GM23248 (cell line): ENCODE results near the gene NEURL4. TPM values are rescaled to one million over a fixed set of nuclear protein-coding genes. Genes with fewer than 3 reads are reported as not detected.

Experiments
- DNase-seq: peaks from one replicate; pipeline ENCODE4 v3.0.0-alpha.2; 2015
- H2AFZ ChIP-seq: fragments of 200-600 bp; sonication (generic); 2 replicates; pipeline ENCODE4 v1.6.1; 2016; ENCODE audit warnings: antibody characterized with exemption
- H3F3A ChIP-seq: fragments of 200-600 bp; sonication (generic); 2 replicates; pipeline ENCODE4 v1.6.1; 2016; ENCODE audit warnings: mild to moderate bottlenecking, antibody characterized with exemption, mixed run types; ENCODE audit not compliant: insufficient read depth
- H3K27ac ChIP-seq: fragments of 200-600 bp; sonication (generic); 2 replicates; pipeline ENCODE4 v1.5.1; 2016; ENCODE audit warnings: mild to moderate bottlenecking
- H3K27me3 ChIP-seq: fragments of 200-600 bp; sonication (generic); replicated peaks from 2 replicates; pipeline ENCODE4 v1.6.1; 2016; ENCODE audit warnings: mild to moderate bottlenecking; ENCODE audit not compliant: insufficient read depth
- H3K36me3 ChIP-seq: fragments of 200-600 bp; sonication (generic); 2 replicates; pipeline ENCODE4 v1.6.1; 2016; ENCODE audit warnings: low read depth, mild to moderate bottlenecking
- H3K4me1 ChIP-seq: fragments of 200-600 bp; sonication (generic); 2 replicates; pipeline ENCODE4 v1.6.1; 2016; ENCODE audit warnings: mild to moderate bottlenecking; ENCODE audit not compliant: insufficient read depth
- H3K4me2 ChIP-seq: fragments of 200-600 bp; sonication (generic); one replicate; pipeline ENCODE4 v1.6.1; 2016; ENCODE audit warnings: mild to moderate bottlenecking; ENCODE audit not compliant: unreplicated experiment
- H3K4me3 ChIP-seq: fragments of 200-600 bp; sonication (generic); 2 replicates; pipeline ENCODE4 v1.5.1; 2016; ENCODE audit warnings: mild to moderate bottlenecking
- H3K79me2 ChIP-seq: fragments of 200-600 bp; sonication (generic); 2 replicates; pipeline ENCODE4 v1.6.1; 2016; ENCODE audit warnings: mild to moderate bottlenecking; ENCODE audit not compliant: insufficient read depth
- H3K9ac ChIP-seq: fragments of 200-600 bp; sonication (generic); 2 replicates; pipeline ENCODE4 v1.6.1; 2016; ENCODE audit warnings: mild to moderate bottlenecking
- H3K9me2 ChIP-seq: fragments of 200-600 bp; sonication (generic); 2 replicates; pipeline ENCODE4 v1.6.1; 2016; ENCODE audit warnings: mixed run types, mild to moderate bottlenecking, moderate library complexity; ENCODE audit not compliant: insufficient read depth
- H3K9me3 ChIP-seq: fragments of 200-600 bp; sonication (generic); one replicate; pipeline ENCODE4 v1.6.1; 2017; ENCODE audit warnings: low read depth
- H4K20me1 ChIP-seq: fragments of 200-600 bp; sonication (generic); 2 replicates; pipeline ENCODE4 v1.6.0; 2016; ENCODE audit not compliant: insufficient read depth
- EZH2 ChIP-seq: fragments of 200-600 bp; sonication (generic); IDR thresholded peaks from 2 replicates; pipeline ENCODE4 v1.6.1; 2018; ENCODE audit warnings: antibody characterized with exemption, mild to moderate bottlenecking; ENCODE audit not compliant: insufficient read depth, poor library complexity, severe bottlenecking
- EZH2phosphoT487 ChIP-seq: fragments of 200-600 bp; sonication (generic); IDR thresholded peaks from 2 replicates; pipeline ENCODE4 v1.6.1; 2018; ENCODE audit warnings: antibody characterized with exemption, moderate library complexity, mild to moderate bottlenecking, low read depth; ENCODE audit not compliant: insufficient read depth
- WGBS, 2 experiments: methylation state at CpG; one replicate each; pipeline ENCODE4 v1.1.6; 2015 to 2017; ENCODE audit warnings: low lambda C conversion rate in 2 of 2, low coverage in 1 of 2; ENCODE audit errors: missing lambda C conversion rate in 2 of 2; 5-methylcytosine and 5-hydroxymethylcytosine counted together
- in situ Hi-C: fragments of 300-500 bp; cut with MboI; formaldehyde crosslinking; loops from 2 replicates; pipeline ENCODE4 v1.15.0; 2020
- polyA plus RNA-seq: library from polyadenylated mRNA; unstranded; fragments of >200 nt; fragmentation: Nextera tagmentation; extraction: Ambion mirVana; gene quantifications from 2 replicates; pipeline ENCODE4 v1.2.1, GENCODE V29; 2016
- total RNA-seq: library from RNA; depleted of rRNA; stranded (reverse); fragments of >200 nt; shearing (Covaris generic); gene quantifications from 2 replicates; pipeline ENCODE4 v1.2.3, GENCODE V29; 2014

The NEURL4 gene
- total and polyA plus RNA-seq, 2 experiments from 2014 or later, result 2.0 to 12.8 TPM

- H2AFZ ChIP-seq, result no peak overlapping the region
- peak overlapping the region; percentile 80 for H3K9ac ChIP-seq
- peaks cover 7% of the 10 kb centered on the region; the same call in 1 of the 2 replicates for H3K36me3 ChIP-seq
- no peaks in the 10 kb centered on the region for H3F3A ChIP-seq
- H3K4me1 ChIP-seq, result peaks cover 7% of the 10 kb centered on the region; the same call in 1 of the 2 replicates
- peak overlapping the region; percentile 83 for H3K4me3 ChIP-seq
- TF ChIP-seq EZH2 (no peak), EZH2phosphoT487 (no peak)
- H3K9me2 ChIP-seq, result no peaks in the 10 kb centered on the region
- peak overlapping the region; percentile 88 for H3K4me2 ChIP-seq
- WGBS, 2 experiments, result 56 to 67% methylated on average over 1 of the region's 1 CpG
- H3K27me3 ChIP-seq, result no peaks in the 10 kb centered on the region
- no peaks in the 10 kb centered on the region for H3K9me3 ChIP-seq
- H4K20me1 ChIP-seq, result no peaks in the 10 kb centered on the region
- DNase-seq, result no peak
- in situ Hi-C loops, result no loop called here
- H3K79me2 ChIP-seq, result peaks cover 21% of the 10 kb centered on the region
- H3K27ac ChIP-seq, result no peak overlapping the region
These were observed 1.1 kb downstream of the NEURL4 start for GRCh38 chr17:7328009-7328408.

- in situ Hi-C loops, result no loop called here
These were observed 1.6 kb downstream of the NEURL4 start for GRCh38 chr17:7327501-7327900.

GRCh38 chr17:7327056-7327455 lies 2.1 kb downstream of the NEURL4 start:
- Histone ChIP-seq H3K9ac (no peak overlapping the region), H3K36me3 (peaks cover 7% of the 10 kb centered on the region; the same call in 1 of the 2 replicates), H2AFZ (no peak overlapping the region), H3F3A (no peaks in the 10 kb centered on the region), H3K4me1 (peaks cover 7% of the 10 kb centered on the region; the same call in 1 of the 2 replicates), H3K9me3 (no peaks in the 10 kb centered on the region), H3K27ac (no peak overlapping the region), H4K20me1 (no peaks in the 10 kb centered on the region), H3K79me2 (peaks cover 21% of the 10 kb centered on the region), H3K9me2 (no peaks in the 10 kb centered on the region), H3K4me2 (no peak overlapping the region), H3K27me3 (no peaks in the 10 kb centered on the region), H3K4me3 (no peak overlapping the region)
- no peak for DNase-seq
- WGBS, 2 experiments, result 92 to 95% methylated on average over 7 of the region's 7 CpGs
- TF ChIP-seq EZH2phosphoT487 (no peak), EZH2 (no peak)
- in situ Hi-C loops, result no loop called here

More at GRCh38 chr17:7327501-7327900, 1.6 kb downstream of the NEURL4 start:
- H3K9me3 ChIP-seq, result no peaks in the 10 kb centered on the region
- H3K4me1 ChIP-seq, result peaks cover 7% of the 10 kb centered on the region; the same call in 1 of the 2 replicates
- 85 to 89% methylated on average over 17 of the region's 17 CpGs for WGBS, 2 experiments
- H3K79me2 ChIP-seq, result peaks cover 21% of the 10 kb centered on the region
- no peak overlapping the region for H3K9ac ChIP-seq
- H3K4me2 ChIP-seq, result peak overlapping the region; percentile 88
- H3K4me3 ChIP-seq, result no peak overlapping the region
- TF ChIP-seq EZH2phosphoT487 (no peak), EZH2 (no peak)
- H3K27ac ChIP-seq, result no peak overlapping the region
- no peak overlapping the region for H2AFZ ChIP-seq
- no peak for DNase-seq
- H3K9me2 ChIP-seq, result no peaks in the 10 kb centered on the region
- no peaks in the 10 kb centered on the region for H3K27me3 ChIP-seq
- no peaks in the 10 kb centered on the region for H4K20me1 ChIP-seq
- no peaks in the 10 kb centered on the region for H3F3A ChIP-seq
- H3K36me3 ChIP-seq, result peaks cover 7% of the 10 kb centered on the region; the same call in 1 of the 2 replicates

GRCh38 chr17:7326186-7326585 lies 2.9 kb downstream of the NEURL4 start:
- no peaks in the 10 kb centered on the region for H4K20me1 ChIP-seq
- no peak overlapping the region for H3K4me3 ChIP-seq
- H3K4me1 ChIP-seq, result peaks cover 7% of the 10 kb centered on the region; the same call in 1 of the 2 replicates
- H3F3A ChIP-seq, result no peaks in the 10 kb centered on the region
- DNase-seq, result no peak
- H3K9ac ChIP-seq, result no peak overlapping the region
- H3K36me3 ChIP-seq, result peaks cover 7% of the 10 kb centered on the region; the same call in 1 of the 2 replicates
- no peak overlapping the region for H2AFZ ChIP-seq
- no peak overlapping the region for H3K4me2 ChIP-seq
- no peaks in the 10 kb centered on the region for H3K27me3 ChIP-seq
- no peak overlapping the region for H3K27ac ChIP-seq
- WGBS, 2 experiments, result 97 to 99% methylated on average over 9 to 11 of the region's 11 CpGs
- in situ Hi-C loops, result no loop called here
- H3K9me2 ChIP-seq, result no peaks in the 10 kb centered on the region
- no peak for TF ChIP-seq EZH2
- TF ChIP-seq EZH2phosphoT487, result no peak
- H3K79me2 ChIP-seq, result peaks cover 21% of the 10 kb centered on the region
- no peaks in the 10 kb centered on the region for H3K9me3 ChIP-seq

- TF ChIP-seq EZH2phosphoT487, result no peak
- TF ChIP-seq EZH2, result no peak
- H3K4me3 ChIP-seq, result no peak overlapping the region
- H3F3A ChIP-seq, result no peaks in the 10 kb centered on the region
- H3K79me2 ChIP-seq, result peaks cover 21% of the 10 kb centered on the region
- H3K9me2 ChIP-seq, result no peaks in the 10 kb centered on the region
- H3K4me1 ChIP-seq, result peaks cover 7% of the 10 kb centered on the region; the same call in 1 of the 2 replicates
- H3K4me2 ChIP-seq, result no peak overlapping the region
- H2AFZ ChIP-seq, result no peak overlapping the region
- no peak overlapping the region for H3K9ac ChIP-seq
- H3K36me3 ChIP-seq, result peaks cover 7% of the 10 kb centered on the region; the same call in 1 of the 2 replicates
- DNase-seq, result no peak
- no peak overlapping the region for H3K27ac ChIP-seq
- no peaks in the 10 kb centered on the region for H4K20me1 ChIP-seq
- no peaks in the 10 kb centered on the region for H3K9me3 ChIP-seq
- in situ Hi-C loops, result no loop called here
- 90 to 96% methylated on average over 17 to 19 of the region's 19 CpGs for WGBS, 2 experiments
- H3K27me3 ChIP-seq, result no peaks in the 10 kb centered on the region
These were observed 4.1 kb downstream of the NEURL4 start for GRCh38 chr17:7325031-7325528.
